ENCODE data around the gene PRPSAP2. TPM values are rescaled to one million over a fixed set of nuclear protein-coding genes. Genes with fewer than 3 reads are reported as not detected.
A peak's percentile ranks its signal among the peaks of the same experiment; 100 is the strongest.
"Not testable (repeated sequence)": the region's sequence is repeated elsewhere in the genome, so short reads cannot be mapped to it uniquely, and the experiment has no call there.

PRPSAP2 gene
- polyA plus RNA-seq, 1 donor: 21.1 TPM

DNA sequence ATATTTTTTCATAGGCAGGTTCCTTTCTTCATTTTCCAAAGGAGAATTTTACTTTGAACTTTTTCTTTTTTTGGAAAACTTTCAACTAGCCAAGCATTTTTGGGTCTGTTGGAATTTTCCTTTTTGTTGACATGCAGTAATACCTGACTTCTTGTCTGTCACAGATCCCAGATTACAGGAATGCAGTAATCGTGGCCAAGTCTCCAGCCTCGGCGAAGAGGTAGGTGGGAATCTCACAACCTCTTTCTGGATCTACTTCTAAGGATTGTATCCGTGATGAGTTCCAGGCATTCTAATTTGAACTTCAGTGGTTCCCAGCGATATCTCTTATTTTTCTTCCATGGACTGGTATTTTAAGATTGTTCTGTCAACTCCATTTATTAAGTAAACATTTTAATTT lies 31.7 kb downstream of the PRPSAP2 start:
- peak; percentile 14 for DNase-seq

DNA sequence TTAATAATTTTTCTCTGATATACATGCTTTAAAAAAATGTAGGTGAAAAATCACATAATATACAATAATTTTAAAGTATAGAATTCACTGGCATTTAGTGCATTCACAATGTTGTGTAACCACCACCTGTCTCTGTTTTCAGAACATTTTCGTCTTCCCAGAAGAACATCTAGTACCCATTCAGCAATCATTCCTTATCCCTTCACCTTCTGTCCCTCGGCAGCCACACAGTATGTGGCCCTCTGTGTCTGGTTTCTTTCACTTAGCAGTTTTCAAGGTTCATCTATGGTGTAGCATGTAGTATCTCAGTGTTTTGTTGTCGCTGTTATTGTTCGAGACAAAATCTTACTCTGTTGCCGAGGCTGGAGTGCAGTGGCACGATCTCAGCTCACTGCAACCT lies 33.6 kb downstream of the PRPSAP2 start:
- no peak for DNase-seq

DNA sequence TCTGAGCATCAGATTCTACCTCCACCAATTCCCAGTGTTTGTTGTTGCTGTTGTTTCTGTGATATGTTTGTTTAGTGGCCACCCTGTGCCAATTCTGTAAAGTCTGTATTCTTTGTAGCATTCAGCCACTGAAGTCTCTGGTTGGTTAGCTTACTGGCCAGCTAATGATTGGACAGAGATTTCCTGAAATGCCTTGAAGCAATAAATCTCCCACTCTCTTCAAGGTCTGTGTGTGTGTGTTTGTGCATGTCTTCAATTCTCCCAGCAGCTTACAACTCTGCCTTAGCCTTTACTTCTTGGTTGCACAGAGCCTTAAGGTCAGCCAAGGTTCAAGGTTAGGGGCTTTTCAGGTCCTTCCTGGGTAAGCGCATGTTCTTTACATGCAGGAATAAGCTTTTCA lies 38.2 kb downstream of the PRPSAP2 start:
- no peak for DNase-seq

DNA sequence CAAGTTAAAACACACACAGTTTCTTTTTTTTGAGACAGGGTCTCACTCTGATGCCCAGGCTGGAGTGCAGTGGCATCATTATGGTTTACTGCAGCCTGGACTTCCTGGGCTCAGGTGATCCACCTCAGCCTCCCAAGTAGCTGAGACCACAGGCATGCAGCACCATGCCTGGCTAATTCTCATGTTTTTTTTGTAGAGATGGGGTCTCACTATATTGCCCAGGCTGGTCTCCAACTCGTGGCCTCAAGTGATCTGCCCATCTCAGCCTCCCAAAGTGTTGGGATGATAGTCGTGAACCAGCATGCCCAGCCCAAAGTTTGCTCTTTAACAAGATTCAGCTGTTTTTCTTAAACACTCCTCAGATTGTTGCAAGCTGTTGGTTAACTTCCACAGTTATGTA lies 39.0 kb downstream of the PRPSAP2 start:
- DNase-seq: no peak

DNA sequence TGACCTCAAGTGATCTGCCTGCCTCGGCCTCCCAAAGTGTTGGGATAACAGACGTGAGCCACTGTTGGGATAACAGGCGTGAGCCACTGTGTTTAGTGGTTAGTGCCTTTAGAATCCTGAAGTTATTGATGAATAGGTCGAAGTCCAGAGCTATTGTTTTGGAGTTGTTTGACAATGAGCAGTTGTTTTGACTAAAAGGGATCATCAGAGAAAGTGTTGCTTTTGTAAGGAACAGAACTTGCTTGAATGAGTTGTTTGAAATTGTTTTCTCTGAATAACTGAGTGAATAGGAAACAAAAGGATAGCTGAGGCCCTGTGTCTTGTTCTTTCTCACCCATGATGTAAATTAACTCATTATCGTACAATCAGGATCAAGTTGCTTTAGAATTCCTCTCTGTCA lies 46.6 kb downstream of the PRPSAP2 start:
- no peak for DNase-seq

DNA sequence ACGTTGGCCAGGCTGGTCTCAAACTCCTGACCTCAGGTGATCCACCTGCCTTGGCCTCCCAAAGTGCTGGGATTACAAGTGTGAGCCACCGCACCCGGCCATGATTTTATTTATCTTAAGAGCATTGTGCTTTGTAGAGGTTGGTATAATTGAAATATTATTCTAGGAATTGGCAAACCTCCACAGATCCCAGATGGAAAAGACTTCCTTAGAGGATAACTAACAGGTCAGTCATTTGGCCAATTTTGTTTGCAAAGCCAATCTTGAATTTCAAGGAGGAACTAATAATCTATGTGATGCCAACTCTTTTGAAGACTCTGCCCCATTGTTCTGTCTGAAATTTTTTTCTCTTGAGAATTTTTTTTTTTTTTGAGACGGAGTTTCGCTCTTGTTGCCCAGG lies 47.3 kb downstream of the PRPSAP2 start:
- no peak for DNase-seq

DNA sequence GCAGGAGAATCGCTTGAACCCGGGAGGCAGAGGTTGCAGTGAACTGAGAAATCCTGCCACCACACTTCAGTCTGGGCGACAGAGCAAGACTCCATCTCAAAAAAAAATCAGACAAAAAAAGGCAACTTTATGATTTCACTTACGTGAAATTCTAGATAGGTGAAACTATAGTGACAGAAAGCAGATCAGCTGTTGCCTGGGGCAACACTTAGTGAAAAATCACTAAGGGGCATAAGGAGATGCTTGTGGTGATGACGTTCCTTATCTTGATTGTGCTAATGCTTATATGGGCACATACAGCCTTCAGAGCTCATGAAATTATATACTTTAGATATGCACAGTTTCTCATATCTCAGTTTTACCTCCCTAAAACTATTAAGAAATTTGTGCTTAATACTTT lies 52.4 kb downstream of the PRPSAP2 start:
- no peak for DNase-seq

DNA sequence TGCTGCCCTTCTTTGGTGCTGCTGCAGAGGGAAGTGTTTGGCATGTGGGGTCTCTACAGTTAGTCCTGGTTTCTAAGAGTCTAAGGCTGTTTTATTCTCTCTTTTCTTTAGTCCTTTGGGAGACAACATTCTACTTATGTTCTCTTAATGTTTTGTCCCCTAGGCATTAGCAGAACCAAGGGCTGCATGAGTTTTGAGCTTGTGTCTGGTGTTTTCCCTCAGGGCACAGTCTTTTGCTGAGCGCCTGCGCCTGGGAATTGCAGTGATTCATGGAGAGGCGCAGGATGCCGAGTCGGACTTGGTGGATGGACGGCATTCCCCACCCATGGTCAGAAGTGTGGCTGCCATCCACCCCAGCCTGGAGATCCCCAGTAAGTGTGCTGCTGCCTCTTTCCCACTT lies 53.0 kb downstream of the PRPSAP2 start:
- no peak for DNase-seq

DNA sequence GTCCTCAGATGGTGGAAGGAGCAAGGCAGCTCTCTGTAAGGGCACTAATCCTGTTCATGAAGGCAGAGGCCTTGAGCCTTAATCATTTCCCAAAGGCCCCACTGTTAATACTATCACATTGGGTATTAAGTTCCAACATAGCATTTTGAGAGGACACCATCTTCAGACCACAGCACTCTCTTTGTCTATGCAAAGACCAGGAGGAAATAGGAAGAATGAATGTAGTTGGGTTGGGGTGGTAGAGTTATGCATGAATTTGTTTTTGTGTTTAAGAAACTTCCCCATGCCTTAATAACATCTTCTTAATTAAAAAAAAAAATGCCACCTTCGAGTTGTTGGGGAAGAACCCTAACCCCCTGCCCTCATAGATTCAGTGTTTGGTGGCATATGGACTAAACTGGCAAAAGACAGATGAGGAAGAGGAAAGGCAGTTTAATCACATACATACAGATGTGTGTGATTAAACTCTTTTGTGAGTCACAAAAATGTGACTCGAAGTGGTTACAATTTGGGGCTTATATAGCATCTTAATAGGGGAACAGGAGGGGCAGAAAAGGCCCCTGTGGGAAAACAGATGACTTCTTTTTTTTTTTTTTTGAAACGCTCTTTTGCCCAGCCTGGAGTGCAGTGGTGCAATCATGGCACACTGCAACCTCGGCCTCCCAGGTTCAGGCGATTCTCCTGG lies 59.0 kb downstream of the PRPSAP2 start:
- DNase-seq: no peak

DNA sequence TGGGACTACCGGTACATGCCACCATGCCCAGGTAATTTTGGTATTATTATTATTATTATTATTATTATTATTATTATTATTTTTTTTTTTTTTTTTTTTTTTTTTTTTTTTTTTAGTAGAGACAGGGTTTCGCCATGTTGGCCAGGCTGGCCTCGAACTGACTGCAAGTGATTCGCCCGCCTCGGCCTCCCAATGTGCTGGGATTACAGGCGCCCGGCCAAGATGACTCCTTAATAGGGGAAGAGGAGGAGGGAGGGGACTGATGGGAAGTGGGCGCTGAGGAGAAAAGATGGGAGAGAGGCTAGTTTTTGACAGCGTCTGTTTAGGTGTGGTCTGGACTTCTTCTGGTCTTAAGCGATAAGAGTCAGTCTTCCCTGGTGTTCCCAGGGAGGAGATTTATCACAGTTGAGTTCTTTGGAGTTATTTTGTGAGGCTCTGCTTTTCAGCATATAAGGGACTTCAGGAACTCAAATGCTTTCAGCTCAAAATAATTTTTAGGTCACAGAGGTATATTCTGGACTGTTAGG lies 59.6 kb downstream of the PRPSAP2 start:
- no peak for DNase-seq

DNA sequence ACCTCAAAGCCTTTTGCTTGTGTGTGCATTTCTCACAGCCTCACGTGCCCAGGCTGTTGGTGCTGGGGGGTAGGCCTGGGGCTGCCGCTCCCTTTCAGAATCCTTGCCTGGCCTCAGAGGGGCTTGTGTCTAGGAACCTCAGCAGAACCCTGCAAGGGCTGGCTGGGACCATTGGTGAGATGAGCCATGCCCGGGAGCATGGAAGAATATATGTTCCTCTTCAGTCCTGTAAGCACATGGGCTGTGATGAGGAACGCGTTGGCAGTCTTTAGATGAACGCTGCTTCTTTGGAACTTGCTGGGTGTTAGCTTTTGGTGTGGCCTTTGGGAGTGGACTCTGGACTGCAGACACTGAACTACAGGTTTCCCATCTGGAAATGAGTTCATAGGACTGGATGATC lies 62.0 kb downstream of the PRPSAP2 start:
- no peak for DNase-seq

DNA sequence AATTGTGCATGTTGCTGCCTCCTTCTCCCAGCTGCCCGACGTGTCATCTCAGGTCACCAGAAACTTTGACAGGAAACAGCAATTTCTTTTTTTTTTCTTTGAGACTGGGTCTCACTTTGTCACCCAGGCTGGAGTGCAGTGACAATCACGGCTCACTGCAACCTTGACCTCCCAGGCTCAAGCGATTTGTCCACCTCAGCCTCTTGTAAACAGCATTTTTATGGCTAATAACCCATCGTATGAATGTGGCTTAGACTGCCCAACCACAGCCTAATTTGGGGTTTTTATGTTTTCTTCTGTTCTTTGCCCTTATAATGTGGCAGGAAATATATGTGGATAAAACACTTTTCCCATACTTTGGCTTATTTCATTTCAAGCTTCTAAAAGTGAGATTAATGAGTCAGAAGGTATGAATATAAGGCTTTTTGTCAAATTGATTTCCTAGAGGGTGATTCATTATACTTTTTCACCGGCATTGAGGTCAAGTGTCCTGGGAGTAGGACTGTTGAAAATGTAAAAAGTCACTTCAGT lies 63.0 kb downstream of the PRPSAP2 start:
- no peak for DNase-seq

DNA sequence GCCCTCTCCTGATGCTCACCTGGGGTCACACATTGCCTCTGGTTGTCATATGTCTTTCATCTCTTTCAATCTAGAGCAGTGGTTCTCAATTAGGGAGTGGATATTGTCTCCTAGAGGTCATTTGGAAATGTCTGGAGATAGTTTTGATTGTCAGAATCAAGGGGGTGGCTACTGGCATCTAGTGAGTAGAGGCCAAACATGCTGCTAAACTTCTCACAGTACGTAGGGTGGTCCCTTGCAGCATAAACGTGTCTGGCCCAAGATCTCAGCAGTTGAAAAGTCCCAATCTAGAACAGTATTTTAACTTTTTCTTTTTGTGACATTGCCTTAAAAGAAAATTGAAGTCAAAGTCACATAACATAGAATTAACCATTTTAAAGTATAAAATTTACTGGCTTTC lies 63.6 kb downstream of the PRPSAP2 start:
- no peak for DNase-seq

DNA sequence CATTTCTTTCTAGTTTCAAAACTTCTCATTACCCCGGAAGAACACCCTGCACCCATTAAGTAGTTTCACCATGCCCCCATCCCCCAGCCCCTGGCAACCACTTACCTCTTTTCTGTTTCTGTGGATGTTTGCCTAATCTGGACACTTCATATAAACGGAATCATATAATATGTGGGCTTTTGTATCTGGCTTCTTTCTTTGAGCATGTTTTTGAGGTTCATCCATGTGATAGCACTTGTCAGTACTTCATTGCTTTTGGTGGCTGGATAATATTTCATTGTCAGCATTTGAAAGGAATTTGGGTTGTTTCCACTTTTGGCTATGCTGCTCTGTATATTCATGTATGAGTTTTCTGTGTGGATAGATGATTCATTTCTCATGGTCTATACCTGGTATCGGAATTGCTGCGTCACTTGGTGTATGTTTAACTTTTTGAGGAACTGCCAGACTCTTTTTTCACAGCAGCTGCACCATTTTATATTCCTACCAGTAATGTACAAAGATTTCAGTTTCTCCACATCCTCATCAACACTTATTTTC lies 64.1 kb downstream of the PRPSAP2 start:
- DNase-seq: no peak

DNA sequence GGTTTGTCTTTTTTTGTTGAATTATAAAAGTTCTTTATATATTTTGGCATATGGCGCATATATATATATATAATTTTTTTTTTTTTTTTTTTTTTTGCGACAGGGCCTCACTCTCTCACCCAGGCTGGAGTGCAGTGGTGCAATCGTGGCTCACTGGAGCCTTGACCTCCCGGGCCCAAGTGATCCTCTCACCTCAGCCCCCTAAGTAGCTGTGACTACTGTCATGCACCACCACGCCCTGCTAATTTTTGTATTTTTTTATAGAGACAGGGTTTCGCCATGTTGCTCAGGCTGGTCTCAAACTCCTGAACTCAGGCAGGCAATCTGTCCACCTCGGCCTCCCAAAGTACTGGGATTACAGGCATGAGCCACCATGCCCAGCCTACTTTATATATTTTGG lies 64.7 kb downstream of the PRPSAP2 start:
- DNase-seq: not testable (repeated sequence)

DNA sequence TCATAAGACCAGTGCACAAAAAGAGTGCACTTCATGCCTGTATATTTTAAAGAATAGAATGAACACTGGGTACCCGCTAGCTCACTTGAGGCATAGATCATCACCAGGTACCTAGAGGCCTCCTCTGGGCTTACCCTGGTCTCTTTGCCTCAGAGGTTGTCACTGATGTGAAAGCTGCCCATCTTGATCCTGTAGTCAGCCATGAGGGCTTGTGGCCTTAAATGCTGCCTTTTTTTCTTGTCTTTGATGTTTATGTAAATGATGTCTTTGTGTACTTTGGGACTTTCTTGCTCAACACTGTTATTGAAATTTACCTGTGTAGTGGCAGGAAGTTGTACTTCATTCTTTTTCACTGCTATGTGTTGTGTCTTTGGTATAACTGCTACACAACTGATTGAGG lies 67.3 kb downstream of the PRPSAP2 start:
- no peak for DNase-seq

DNA sequence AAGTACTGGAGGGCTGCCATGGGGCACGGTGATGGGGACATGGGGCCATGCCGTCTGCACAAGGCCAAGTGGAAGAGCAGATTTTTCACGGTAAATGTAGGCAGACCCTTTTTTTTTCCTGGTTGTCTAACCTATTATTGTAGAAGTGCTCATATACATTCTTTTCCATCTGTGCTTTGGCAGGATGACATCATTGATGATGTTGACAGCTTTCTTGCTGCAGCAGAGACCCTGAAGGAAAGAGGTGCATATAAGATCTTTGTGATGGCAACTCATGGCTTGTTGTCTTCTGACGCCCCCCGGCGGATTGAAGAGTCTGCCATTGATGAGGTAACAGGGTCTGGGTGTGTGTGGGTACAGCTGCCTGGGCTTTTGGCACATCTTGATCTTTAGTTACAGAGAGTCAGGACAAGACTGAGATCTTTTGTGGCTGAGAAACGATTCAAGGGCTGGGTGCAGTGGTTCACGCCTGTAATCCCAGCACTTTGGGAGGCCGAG lies 70.7 kb downstream of the PRPSAP2 start:
- no peak for DNase-seq

DNA sequence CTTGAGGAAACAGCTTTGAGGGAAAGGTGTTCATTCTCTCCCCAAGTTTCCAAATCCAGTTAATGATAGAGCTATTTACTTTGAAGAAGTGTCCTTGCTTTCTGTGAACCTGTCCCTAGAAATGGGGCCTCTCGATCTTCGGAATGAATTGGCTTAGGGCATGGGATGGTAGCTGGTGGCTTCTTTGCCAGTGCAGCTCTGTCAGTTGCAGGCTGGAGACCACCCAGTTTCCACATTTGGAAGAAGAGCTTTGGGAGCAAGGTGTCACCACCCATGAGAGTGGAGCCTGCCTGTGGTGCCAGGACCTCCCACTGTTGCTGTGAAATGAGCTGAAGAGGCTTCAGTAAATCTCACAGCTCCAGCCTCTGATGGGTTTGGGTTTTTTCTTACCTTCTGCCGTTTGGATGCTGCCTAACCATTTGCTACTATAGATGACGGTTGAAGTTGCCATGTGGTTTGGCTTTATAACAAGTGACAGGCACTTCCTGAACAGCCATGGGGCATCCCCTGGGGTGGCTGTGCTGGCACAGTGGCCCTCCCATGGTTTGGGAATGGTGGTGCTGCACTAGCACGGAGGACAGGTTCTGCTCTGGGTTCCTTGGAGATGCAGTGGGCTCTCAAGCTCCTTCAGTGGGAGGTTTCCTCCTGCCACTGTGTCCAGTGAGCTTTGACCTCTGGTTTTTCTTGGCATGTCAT lies 74.6 kb downstream of the PRPSAP2 start:
- no peak for DNase-seq

DNA sequence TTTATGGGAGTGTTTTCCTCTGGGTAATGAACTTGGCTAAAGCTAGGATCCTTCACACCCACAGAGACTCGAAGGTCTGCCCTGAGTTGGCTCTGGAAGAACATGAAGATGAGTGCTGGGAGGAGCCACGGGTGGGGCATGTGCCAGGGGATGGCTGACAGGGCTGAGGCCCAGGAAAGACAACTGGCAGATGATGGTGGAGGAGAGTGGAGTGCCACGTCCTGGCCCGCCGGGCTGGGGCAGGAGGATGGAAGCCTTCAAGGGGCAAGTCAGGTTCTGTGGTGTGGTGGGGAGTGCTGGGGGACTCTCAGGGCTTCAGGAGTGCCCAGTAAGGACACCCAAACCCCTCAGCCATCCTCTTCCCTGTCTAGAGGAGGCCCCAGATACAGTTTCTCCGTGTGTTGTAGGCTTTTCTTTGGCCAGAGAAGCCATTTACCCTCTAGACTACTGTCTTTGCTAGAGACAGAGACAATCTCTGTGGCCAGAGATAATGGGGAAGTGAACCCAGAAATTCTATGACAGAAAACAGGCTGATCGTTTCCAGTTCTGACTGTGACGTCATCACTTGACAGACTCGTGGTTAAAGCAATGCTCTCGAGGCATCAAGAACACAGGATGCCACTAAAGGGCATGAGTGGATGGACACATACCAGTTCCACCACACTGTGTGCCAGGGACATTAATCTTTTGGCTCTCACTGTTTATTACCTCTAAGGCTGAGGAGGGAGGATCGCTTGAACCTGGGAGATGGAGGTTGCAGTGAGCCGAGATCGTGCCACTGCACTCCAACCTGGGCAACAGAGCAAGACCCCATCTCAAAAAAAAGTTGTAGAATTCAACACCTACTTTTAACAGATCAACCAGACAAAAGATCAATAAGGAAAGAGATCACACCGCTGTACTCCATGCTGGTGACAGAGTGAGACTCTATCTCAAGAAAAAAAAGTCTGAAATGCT lies 75.4 kb downstream of the PRPSAP2 start:
- no peak for DNase-seq

DNA sequence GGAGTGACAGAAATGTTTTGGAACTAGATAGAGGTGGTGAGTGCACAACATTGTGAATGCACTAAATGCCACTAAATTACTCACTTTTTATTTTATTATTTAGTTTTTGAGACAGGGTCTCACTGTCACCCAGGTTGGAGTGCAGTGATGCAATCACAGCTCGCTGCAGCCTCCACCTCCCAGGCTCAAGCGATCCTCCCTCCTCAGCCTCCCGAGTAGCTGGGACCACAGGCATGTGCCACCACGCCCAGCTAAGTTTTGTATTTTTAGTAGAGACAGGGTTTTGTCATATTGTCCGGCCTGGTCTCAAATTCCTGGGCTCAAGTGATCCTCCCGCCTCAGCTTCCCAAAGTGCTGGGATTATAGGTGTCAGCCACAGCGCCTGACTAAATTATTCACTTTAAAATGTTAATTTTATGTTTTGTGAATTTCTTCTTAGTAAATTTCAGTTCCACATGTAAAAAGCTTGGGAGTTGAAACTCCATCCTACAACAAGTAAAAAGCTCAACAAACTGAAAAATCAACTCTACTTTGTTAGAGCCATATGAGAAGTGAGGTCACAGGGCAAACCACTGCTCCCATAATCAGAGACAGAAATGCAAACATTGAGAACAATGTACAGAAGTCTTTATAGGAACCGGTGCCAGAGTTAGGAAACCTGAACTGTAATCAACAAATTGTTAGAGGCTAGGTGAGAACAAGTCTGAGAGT lies 80.2 kb downstream of the PRPSAP2 start:
- no peak for DNase-seq

DNA sequence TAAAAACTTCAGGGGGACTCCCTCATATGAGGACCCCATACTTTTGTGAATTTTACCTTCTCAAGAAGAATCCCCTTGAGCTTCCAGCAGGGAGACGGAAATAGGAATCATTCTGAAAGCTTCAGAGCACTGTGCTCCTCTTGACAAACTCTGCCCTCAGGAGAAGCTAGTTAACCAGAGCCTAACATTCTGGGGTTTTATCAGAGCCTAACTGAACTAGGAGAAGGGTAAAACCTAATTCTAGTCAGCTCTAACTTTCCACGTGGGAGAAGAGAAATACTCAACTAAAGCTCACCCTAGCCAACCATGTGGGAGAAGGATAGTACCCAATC lies 80.7 kb downstream of the PRPSAP2 start:
- DNase-seq: no peak

DNA sequence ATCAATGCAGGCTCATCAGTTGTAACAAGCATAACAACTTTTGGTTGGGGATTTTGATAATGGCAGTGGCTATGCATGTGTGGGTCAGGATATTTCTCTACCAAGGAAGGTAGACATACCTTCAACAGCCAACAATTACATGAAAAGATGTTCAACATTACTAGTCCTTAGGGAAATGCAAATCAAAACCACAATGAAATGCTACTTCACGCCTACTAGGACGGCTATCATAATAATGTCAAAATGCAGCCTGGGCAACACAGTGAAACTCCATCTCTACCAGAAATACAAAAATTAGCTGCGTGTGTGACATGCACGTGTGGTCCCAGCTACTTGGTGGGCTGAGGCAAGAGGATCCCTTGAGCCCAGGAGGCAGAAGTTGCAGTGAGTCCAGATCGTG lies 86.7 kb downstream of the PRPSAP2 start:
- DNase-seq: no peak

Measured in hindlimb muscle (tissue), 1 donor.